ENCODE results near the gene EHBP1L1.

Gene EHBP1L1

GRCh38 chr11:65595131-65595530 lies 19.3 kb downstream of the EHBP1L1 start (continued):
- no peak for TF ChIP-seq ZNF518A (tag by site-specific recombination; conservative IDR thresholded peaks at IDR 0.05; ENCODE audit: low read depth)

- Histone ChIP-seq H3K27ac (ENCODE audit: extremely low read depth, low read depth, low read length) (no peak within 1 kb of the TSS), H3K9me3 (ENCODE audit: control insufficient read depth, insufficient read depth, low read depth, low read length) (no peaks in the 10 kb centered on the region), H3K4me1 (ENCODE audit: control insufficient read depth, insufficient read depth, low read length) (no peaks in the 10 kb centered on the region), H3K4me3 (ENCODE audit: low read depth, low read length) (no peak within 1 kb of the TSS), H3K36me3 (ENCODE audit: control insufficient read depth in 2 of 2, insufficient read depth in 1 of 2, low read length in 2 of 2) (peaks cover 0 to 24% of the 10 kb centered on the region in 2 experiments; a peak in 1 of 3 replicates)
- ChIA-PET POLR2A (interaction anchor here (0.6 to 1.4 kb wide), 9 partner anchors 10 to 632 kb away, joined by 3 to 9 read pairs (median 6); partner anchors contain the start of genes KAT5, MAP3K11 and PCNX3), CTCF (interaction anchor here (0.6 to 1.0 kb wide), 4 partner anchors 9 to 472 kb away, joined by 3 to 5 read pairs (median 4); no protein-coding TSS in a partner anchor)
- TF ChIP-seq ZNF660 (tag by site-specific recombination; IDR thresholded peaks at IDR 0.05) = no peak
- TF ChIP-seq ZNF518A (tag by site-specific recombination; conservative IDR thresholded peaks at IDR 0.05; ENCODE audit: low read depth) = no peak
- no peak for TF ChIP-seq ZFP37 (tag by site-specific recombination; IDR thresholded peaks at IDR 0.05)
- TF ChIP-seq, protein P1, sequence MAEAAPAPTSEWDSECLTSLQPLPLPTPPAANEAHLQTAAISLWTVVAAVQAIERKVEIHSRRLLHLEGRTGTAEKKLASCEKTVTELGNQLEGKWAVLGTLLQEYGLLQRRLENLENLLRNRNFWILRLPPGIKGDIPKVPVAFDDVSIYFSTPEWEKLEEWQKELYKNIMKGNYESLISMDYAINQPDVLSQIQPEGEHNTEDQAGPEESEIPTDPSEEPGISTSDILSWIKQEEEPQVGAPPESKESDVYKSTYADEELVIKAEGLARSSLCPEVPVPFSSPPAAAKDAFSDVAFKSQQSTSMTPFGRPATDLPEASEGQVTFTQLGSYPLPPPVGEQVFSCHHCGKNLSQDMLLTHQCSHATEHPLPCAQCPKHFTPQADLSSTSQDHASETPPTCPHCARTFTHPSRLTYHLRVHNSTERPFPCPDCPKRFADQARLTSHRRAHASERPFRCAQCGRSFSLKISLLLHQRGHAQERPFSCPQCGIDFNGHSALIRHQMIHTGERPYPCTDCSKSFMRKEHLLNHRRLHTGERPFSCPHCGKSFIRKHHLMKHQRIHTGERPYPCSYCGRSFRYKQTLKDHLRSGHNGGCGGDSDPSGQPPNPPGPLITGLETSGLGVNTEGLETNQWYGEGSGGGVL (tag by site-specific recombination; IDR thresholded peaks at IDR 0.05) = peak; percentile 52; the same call in 1 of the 2 replicates
- TF ChIP-seq ZNF138 (tag by site-specific recombination; IDR thresholded peaks at IDR 0.05; ENCODE audit: borderline replicate concordance) = no peak
- TF ChIP-seq BCL6B (tag by site-specific recombination; IDR thresholded peaks at IDR 0.05) = no peak
- TF ChIP-seq, protein P2, sequence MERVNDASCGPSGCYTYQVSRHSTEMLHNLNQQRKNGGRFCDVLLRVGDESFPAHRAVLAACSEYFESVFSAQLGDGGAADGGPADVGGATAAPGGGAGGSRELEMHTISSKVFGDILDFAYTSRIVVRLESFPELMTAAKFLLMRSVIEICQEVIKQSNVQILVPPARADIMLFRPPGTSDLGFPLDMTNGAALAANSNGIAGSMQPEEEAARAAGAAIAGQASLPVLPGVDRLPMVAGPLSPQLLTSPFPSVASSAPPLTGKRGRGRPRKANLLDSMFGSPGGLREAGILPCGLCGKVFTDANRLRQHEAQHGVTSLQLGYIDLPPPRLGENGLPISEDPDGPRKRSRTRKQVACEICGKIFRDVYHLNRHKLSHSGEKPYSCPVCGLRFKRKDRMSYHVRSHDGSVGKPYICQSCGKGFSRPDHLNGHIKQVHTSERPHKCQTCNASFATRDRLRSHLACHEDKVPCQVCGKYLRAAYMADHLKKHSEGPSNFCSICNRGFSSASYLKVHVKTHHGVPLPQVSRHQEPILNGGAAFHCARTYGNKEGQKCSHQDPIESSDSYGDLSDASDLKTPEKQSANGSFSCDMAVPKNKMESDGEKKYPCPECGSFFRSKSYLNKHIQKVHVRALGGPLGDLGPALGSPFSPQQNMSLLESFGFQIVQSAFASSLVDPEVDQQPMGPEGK (tag by site-specific recombination; IDR thresholded peaks at IDR 0.05) = no peak
- no peak for TF ChIP-seq ZNF2 (tag by site-specific recombination; IDR thresholded peaks at IDR 0.05)
- TF ChIP-seq ZBTB21 (tag by site-specific recombination; IDR thresholded peaks at IDR 0.05) = no peak
- peak; percentile 70 for TF ChIP-seq GLIS2 (tag by site-specific recombination; IDR thresholded peaks at IDR 0.05)
- TF ChIP-seq ZBTB8A (tag by site-specific recombination; IDR thresholded peaks at IDR 0.05) = peak; percentile 23; the same call in 1 of the 2 replicates
- TF ChIP-seq ZNF544 (tag by site-specific recombination; IDR thresholded peaks at IDR 0.05) = no peak
- peak; percentile 63 for TF ChIP-seq ZIC2 (tag by site-specific recombination; IDR thresholded peaks at IDR 0.05)
- TF ChIP-seq, protein P3, sequence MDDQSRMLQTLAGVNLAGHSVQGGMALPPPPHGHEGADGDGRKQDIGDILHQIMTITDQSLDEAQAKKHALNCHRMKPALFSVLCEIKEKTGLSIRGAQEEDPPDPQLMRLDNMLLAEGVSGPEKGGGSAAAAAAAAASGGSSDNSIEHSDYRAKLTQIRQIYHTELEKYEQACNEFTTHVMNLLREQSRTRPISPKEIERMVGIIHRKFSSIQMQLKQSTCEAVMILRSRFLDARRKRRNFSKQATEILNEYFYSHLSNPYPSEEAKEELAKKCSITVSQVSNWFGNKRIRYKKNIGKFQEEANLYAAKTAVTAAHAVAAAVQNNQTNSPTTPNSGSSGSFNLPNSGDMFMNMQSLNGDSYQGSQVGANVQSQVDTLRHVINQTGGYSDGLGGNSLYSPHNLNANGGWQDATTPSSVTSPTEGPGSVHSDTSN (CRISPR knock-in tag; IDR thresholded peaks at IDR 0.05) = no peak
- no peak for TF ChIP-seq ZNF423 (tag by site-specific recombination; IDR thresholded peaks at IDR 0.05)
- no peak for TF ChIP-seq ZXDB (tag by site-specific recombination; IDR thresholded peaks at IDR 0.05)
- TF ChIP-seq SALL2 (tag by site-specific recombination; IDR thresholded peaks at IDR 0.05; ENCODE audit: borderline replicate concordance) = no peak
- TF ChIP-seq GFI1B (tag by site-specific recombination; IDR thresholded peaks at IDR 0.05) = no peak
Measured at GRCh38 chr11:65595543-65596281, 19.9 kb downstream of the EHBP1L1 start, which contains the start of gene KCNK7. Gene KCNK7, minus strand, starts transcription at chr11:65595800. Its CDS starts 28 bp downstream, at chr11:65595772.
